ENCODE results near the gene PTPN14. TPM values are rescaled to one million over a fixed set of nuclear protein-coding genes. Genes with fewer than 3 reads are reported as not detected.

PTPN14 gene
- total RNA-seq, 2 donors from 2014 or later, result 0.05 to 0.14 TPM

DNA sequence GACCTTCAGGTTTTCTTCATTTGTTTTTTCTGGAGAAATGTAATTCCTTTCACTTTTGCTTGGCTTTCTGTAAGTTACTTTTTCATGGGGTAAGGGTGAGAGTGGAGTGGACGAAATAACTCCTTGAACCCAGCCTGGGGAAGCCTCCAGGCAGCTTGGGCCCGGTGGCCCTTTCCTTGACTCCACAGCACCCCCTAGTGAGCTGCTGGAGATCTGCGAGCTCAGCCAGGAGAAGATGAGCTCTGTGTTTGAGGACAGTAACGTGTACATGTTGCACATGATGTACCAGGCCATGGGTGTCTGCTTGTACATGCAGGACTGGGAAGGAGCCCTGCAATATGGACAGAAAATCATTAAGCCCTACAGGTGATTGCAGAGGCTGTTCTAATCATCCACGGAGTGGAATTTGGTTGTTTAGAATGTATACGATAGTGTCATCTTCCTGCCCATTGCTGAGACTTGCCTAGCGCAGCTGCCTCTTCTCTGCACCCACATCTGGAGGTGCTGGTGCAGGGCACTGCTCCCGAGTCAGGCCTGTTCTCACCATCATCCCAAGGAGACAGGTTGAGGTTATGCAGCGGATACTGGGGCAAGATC is 219.5 kb downstream of the PTPN14 start:
- DNase-seq (ENCODE audit: low spot score) (no peak), ATAC-seq (peak; percentile 53 to 55)
- no peaks in the 10 kb centered on the region for H3K9me3 Mint-ChIP-seq
- no peak overlapping the region for H3K4me3 Mint-ChIP-seq
- H3K27me3 Mint-ChIP-seq, result no peaks in the 10 kb centered on the region
- H3K4me1 Mint-ChIP-seq (ENCODE audit: low read depth in 2 of 2), result peaks cover 4 to 9% of the 10 kb centered on the region in 2 donors
- no peak overlapping the region for H3K27ac Mint-ChIP-seq
- no peaks in the 10 kb centered on the region for H3K36me3 Mint-ChIP-seq

DNA sequence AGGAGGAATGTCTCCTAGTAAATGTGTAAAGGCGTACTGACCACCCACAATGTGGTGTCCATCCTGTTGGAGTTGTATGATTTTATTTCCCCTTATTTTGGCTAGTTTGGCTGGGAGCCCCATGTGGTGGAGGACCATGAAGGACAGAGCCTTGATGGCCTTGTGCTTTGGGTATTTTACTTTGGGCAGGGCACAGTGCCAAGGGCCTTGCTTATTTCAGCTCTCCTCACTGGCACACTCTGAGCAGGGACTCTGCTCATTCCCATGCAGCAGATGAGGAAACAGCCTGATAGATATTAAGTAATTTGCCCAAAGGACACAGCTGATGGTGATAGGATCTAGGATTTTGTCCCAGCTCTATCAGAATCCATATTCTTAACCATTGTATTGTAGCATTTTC is 220.2 kb downstream of the PTPN14 start:
- ATAC-seq (no peak), DNase-seq (ENCODE audit: low spot score) (no peak)
- Mint-ChIP-seq H3K36me3 (no peaks in the 10 kb centered on the region), H3K27ac (no peak overlapping the region), H3K9me3 (no peaks in the 10 kb centered on the region), H3K4me1 (ENCODE audit: low read depth in 2 of 2) (peaks cover 4 to 9% of the 10 kb centered on the region in 2 donors), H3K27me3 (no peaks in the 10 kb centered on the region), H3K4me3 (no peak overlapping the region)

DNA sequence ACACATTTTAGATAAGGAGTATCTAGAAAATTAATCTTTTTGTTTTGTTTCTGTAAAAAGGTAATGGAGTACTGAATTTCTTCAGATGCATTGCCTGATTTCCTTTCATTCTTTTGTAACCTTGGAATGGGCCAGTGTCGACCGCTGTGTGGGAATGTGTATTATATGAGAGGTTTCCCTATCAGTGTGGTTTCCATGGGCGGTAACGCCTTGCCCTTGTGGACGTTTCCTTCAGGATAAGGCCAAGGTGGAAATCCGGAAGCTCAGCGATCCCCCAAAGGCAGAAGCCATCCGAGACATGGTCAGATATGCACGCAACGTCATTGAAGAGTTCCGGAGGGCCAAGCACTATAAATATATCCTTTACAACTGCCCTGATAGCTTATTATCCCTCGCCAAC is 220.7 kb downstream of the PTPN14 start:
- ATAC-seq, result no peak
- no peak for DNase-seq (ENCODE audit: low spot score)
- H3K27ac Mint-ChIP-seq, result no peak overlapping the region
- H3K4me3 Mint-ChIP-seq, result no peak overlapping the region
- peaks cover 4 to 9% of the 10 kb centered on the region in 2 donors for H3K4me1 Mint-ChIP-seq (ENCODE audit: low read depth in 2 of 2)
- H3K9me3 Mint-ChIP-seq, result no peaks in the 10 kb centered on the region
- H3K27me3 Mint-ChIP-seq, result no peaks in the 10 kb centered on the region
- H3K36me3 Mint-ChIP-seq, result no peaks in the 10 kb centered on the region

DNA sequence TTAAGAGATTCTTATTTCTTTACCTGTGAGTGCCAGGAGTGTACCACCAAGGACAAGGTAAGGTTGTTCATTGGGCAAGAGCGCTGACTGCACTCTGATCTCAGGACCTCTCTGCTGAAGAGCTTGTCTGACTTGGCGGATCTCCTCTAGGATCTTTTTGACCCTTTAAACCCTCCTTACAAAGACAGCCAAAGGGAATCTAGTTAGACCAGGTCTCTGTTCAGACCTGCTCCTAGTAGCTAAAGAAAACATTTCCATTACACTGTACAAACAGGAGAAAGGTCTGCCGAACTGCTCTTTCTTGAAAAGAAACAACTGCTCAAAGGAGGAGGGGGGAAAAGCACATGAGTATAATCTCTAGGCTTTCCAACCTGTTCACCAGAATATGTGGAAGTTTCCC is 221.2 kb downstream of the PTPN14 start:
- Mint-ChIP-seq H3K36me3 (no peaks in the 10 kb centered on the region), H3K4me3 (no peak overlapping the region), H3K27ac (no peak overlapping the region), H3K4me1 (ENCODE audit: low read depth in 2 of 2) (peaks cover 4 to 9% of the 10 kb centered on the region in 2 donors), H3K9me3 (no peaks in the 10 kb centered on the region), H3K27me3 (no peaks in the 10 kb centered on the region)
- no peak for ATAC-seq
- no peak for DNase-seq (ENCODE audit: low spot score)

DNA sequence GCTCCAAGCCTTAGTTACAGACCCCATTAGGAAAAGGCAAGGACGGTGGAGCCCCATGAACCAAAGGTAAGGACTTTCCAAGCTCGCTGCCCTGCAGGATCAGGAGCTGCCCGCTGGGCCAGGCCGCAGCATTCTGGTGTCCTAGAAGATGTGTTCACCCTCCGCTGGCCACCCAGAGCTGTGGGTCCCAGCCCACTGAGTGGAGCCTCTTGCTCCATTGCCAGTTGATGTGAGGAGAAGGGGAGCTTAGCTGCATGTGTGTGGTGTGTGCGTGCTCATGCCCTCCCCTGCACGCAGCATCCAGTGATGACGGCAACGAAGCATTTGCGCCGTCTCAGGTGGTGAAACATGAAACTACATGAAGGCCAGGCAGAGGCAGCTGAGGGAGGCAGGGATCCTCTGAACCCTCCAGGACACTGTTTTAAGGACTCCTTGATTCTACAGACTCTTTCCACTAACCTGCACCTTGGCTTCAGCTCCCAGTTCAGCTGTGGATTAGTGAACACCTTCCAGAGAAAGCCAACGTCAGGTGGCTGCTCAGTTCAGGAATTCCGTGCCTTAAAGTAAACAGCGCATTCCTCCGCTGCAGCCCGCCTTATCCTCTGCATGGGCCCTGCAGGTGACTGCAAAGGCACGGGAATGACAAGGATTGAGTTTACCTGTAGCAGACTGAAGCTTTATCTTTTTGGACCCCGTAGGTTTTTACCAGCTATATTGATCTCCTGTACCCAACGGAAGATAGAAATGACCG is 221.8 kb downstream of the PTPN14 start:
- H3K9me3 Mint-ChIP-seq, result no peaks in the 10 kb centered on the region

DNA sequence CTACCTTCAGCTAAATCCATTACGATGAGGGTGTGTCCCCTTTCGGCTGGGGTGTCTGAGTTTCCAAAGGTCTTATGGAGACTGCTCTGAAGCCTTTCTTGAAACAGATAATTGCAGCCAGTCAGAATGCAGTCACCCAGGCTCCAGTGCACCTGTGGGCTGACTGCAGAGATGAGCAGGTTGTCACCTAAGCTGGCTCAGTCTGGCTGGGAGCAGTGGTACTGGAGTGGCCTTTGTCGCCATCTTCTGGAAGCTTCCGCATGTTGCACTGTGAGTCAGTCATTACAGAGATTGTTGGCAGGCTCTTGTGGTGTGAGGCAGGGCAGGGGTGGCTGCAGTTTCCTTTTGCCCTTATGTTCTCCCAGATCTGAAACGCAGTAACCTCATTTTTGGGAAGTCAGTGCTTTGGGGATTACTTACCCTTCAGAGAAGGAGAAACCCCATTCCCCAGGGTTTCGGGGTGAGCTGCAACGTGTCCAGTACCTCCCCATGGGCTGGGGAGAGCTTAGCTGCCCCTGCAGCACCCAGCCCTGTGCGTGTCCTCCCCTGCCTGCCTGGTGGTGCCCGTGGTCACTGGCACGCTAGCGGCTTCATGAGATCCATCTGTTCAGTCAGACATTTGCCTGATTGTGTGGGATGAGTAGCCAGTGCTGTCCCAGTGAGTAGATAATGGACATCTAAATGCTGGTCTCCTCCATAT is 222.5 kb downstream of the PTPN14 start:
- H3K9me3 Mint-ChIP-seq, result no peaks in the 10 kb centered on the region
- H3K4me1 Mint-ChIP-seq (ENCODE audit: low read depth in 2 of 2), result peaks cover 4 to 9% of the 10 kb centered on the region in 2 donors
- H3K36me3 Mint-ChIP-seq, result no peaks in the 10 kb centered on the region
- H3K4me3 Mint-ChIP-seq, result no peak overlapping the region
- H3K27me3 Mint-ChIP-seq, result no peaks in the 10 kb centered on the region
- ATAC-seq (peak; percentile 82 to 90), DNase-seq (ENCODE audit: low spot score) (peak; percentile 76)
- no peak overlapping the region for H3K27ac Mint-ChIP-seq

More for the DNA sequence above, 221.8 kb downstream of the PTPN14 start:
- Mint-ChIP-seq H3K27me3 (no peaks in the 10 kb centered on the region), H3K27ac (no peak overlapping the region), H3K4me1 (ENCODE audit: low read depth in 2 of 2) (peaks cover 4 to 9% of the 10 kb centered on the region in 2 donors), H3K4me3 (no peak overlapping the region), H3K36me3 (no peaks in the 10 kb centered on the region)
- ATAC-seq (no peak), DNase-seq (ENCODE audit: low spot score) (no peak)

DNA sequence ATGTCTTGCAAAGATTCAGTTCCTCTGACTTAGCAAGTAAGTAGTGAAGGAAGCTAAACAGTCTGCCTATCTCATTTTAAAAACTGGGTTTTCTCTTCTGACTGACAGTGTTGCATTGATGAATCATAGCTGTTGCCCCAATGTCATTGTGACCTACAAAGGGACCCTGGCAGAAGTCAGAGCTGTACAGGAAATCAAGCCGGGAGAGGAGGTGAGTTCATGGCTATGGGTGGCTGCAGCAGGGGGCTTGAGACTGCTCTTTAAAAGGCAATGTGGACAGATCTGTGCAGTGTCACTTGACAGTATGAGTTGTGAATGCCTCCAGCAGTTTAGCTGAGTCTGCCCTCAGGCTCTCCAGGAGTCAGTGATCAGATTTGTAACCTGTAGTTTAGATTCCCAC is 223.9 kb downstream of the PTPN14 start:
- Mint-ChIP-seq H3K9me3 (no peaks in the 10 kb centered on the region), H3K36me3 (no peaks in the 10 kb centered on the region), H3K27ac (no peak overlapping the region), H3K4me3 (no peak overlapping the region), H3K27me3 (no peaks in the 10 kb centered on the region), H3K4me1 (ENCODE audit: low read depth in 2 of 2) (peaks cover 4 to 9% of the 10 kb centered on the region in 2 donors)
- no peak for DNase-seq (ENCODE audit: low spot score)
- no peak for ATAC-seq

DNA sequence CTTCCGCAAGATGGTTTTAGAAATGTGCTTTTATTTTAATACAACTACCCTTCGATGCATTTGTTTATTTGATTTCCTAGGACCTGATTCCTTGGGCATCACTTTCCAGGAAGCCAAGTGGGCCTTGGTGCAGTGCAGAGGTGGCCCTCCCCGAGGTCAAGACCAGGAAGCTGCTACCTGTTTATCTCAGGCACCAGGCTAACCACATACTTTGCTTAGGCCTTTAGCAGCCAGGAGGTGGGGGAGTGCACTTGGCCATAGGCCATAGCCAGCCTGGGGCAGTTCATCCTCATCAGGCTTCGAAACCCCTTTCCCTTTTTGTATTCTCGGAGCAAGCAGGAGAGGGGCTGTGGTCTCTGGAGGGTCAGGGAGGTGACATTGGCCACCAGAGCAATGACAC is 225.0 kb downstream of the PTPN14 start:
- DNase-seq (ENCODE audit: low spot score), result no peak
- peaks cover 0 to 9% of the 10 kb centered on the region in 2 donors for H3K4me1 Mint-ChIP-seq (ENCODE audit: low read depth in 2 of 2)

DNA sequence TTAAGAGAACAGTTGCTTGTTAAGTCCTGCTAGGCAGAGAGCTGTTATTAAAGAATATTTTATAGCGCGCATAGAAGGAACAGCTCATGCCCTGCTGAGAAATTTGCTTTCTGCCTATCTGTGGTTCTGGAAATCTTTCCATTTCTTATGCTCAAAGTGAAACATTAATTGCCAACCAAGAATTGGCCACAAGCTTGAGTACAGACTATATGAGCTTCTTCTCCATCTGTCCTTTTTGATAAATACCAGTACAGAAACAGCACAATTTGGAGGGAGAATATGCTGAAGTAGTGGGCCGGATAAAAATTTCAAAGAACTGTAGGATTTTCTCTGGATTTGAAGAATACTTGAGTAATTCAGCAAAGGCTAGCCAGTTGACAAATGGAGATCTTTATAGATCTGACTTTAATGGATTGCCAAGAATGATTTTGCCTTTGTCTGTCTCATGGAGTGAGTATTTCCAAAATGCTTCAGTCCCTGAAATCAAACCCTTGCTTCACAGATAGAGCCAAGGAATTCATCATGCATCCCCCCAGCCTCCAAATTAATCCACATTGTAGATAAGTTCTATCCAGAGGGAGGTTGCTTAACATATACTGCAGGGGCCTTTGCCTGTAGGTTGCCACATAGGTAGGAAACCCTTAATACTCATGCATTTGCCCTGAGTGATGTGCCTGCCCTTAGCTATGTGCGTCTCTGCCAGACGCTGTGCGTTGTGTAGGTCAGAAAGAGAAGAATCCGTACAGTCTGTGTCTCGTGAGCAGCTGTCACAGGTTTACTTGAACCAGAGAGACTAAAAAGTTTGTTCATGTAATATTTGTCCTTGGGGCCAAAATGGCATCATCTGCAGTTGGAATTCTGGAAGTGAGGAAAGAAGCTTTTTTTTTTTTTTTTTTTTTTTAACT is 226.3 kb downstream of the PTPN14 start:
- DNase-seq (ENCODE audit: low spot score) (no peak), ATAC-seq (no peak)
- no peaks in the 10 kb centered on the region for H3K9me3 Mint-ChIP-seq
- peaks cover 0 to 9% of the 10 kb centered on the region in 2 donors for H3K4me1 Mint-ChIP-seq (ENCODE audit: low read depth in 2 of 2)
- no peak overlapping the region for H3K4me3 Mint-ChIP-seq
- H3K27me3 Mint-ChIP-seq, result no peaks in the 10 kb centered on the region
- H3K27ac Mint-ChIP-seq, result no peak overlapping the region
- no peaks in the 10 kb centered on the region for H3K36me3 Mint-ChIP-seq

More for the DNA sequence above, 225.0 kb downstream of the PTPN14 start:
- no peak overlapping the region for H3K4me3 Mint-ChIP-seq
- no peaks in the 10 kb centered on the region for H3K9me3 Mint-ChIP-seq
- H3K27me3 Mint-ChIP-seq, result no peaks in the 10 kb centered on the region
- no peak for ATAC-seq
- H3K27ac Mint-ChIP-seq, result no peak overlapping the region
- H3K36me3 Mint-ChIP-seq, result no peaks in the 10 kb centered on the region

DNA sequence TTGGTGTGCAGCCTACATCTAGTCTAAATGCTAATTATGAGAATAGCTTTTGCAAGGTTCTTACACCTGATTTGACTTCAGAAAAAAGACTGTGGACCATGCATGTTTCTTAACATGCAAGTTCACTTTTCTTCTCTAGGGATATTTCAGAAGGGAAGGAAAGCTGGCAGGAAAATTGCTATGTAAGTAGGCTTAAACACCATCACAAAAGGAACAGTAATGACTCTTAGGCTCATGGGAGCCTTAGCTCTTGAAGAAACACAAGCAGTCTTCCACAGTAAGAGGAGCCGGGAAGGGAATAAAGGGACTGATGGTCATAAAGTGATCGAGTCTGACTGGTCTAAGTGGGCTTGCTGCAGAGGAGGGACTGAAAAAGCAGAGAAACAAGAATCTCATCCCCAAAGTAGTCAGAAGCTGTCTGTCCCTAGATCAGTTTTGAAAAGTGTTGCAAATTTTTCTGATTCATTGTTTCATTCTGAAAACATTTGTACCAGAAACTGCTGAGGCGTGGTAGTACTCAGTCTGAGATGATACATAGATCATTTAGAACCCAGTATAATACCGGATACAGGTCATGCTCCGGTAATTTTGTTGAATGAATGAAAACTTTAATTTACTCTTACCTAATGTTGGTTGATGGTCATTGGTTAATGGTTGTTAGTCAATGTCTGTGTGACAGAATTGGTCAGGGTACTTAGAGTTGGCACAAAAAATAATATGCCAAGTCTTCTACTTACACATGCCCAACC is 229.5 kb downstream of the PTPN14 start:
- H3K36me3 Mint-ChIP-seq, result peaks cover 16% of the 10 kb centered on the region
- H3K4me3 Mint-ChIP-seq, result no peak overlapping the region
- H3K27me3 Mint-ChIP-seq, result no peaks in the 10 kb centered on the region
- no peak overlapping the region for H3K27ac Mint-ChIP-seq
- H3K4me1 Mint-ChIP-seq (ENCODE audit: low read depth in 2 of 2), result peaks cover 0 to 4% of the 10 kb centered on the region in 2 donors
- H3K9me3 Mint-ChIP-seq, result no peaks in the 10 kb centered on the region
- peak in 1 of 2 donors; percentile 62 for ATAC-seq
- no peak for DNase-seq (ENCODE audit: low spot score)

DNA sequence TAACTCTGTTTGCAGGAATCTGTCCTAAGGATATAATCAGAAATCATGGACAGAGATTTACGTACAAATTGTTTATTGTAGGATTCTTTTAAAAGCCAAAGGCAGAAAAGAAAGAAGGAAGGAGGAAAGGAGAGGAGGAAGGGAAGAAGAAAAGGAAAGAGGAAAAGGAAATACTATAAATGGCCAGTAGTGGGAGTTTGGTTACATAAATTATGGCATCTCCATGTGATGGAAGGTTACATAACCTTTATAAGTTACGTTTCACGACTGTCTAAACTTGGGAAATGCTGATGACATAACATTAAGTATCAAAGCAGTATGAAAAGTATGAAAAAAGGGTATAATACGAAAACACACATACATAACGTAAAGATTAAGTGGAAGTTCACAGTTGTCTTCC is 231.5 kb downstream of the PTPN14 start:
- Mint-ChIP-seq H3K9me3 (no peaks in the 10 kb centered on the region), H3K4me1 (ENCODE audit: low read depth in 2 of 2) (peaks cover 0 to 4% of the 10 kb centered on the region in 2 donors), H3K36me3 (peaks cover 22% of the 10 kb centered on the region), H3K27ac (no peak overlapping the region), H3K27me3 (no peaks in the 10 kb centered on the region), H3K4me3 (no peak overlapping the region)
- no peak for ATAC-seq
- DNase-seq (ENCODE audit: low spot score), result no peak

DNA sequence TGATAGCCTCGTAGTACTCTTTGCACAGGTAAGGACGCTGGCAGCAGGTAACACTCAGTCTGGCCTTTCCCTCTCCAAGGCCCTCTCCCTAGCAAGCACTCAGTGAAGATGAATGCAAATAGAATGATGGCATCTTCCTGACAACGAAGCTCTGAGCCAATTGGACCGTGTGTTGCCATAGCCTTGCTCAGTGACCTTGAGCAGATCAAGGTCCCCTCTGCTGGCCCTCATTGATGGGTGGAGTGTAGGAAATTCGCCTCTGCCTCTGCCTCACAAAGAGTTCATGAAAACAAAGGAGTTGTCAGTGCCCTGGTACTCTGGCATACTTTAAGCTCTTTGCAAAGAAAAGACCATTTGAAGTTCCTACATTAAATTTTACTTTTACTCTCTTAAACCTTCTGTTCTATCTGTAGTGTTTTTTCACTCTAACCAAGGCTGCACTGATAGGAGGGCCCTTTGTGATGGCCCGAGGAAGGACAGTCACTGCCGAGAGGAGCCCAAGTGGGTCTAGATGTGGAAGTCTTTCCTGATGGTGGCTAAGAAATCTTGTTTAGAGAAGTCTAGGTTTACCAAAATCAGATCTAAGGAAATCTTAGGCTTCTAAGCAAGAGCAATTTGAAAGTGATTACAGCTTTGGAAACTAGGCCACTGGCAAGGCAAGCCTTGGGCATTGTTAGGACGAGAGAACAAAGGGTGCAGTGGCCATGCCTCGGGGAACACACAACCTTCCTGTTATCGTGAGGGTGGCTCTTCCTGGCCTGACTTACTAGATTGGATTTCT is 232.3 kb downstream of the PTPN14 start:
- no peak for DNase-seq (ENCODE audit: low spot score)
- Mint-ChIP-seq H3K4me3 (no peak overlapping the region), H3K27ac (no peak overlapping the region), H3K36me3 (peaks cover 23% of the 10 kb centered on the region), H3K27me3 (no peaks in the 10 kb centered on the region), H3K4me1 (ENCODE audit: low read depth in 2 of 2) (peaks cover 0 to 4% of the 10 kb centered on the region in 2 donors), H3K9me3 (no peaks in the 10 kb centered on the region)
- no peak for ATAC-seq

Measured in natural killer cell treated with Interleukin-12 subunit alpha and Interleukin-12 subunit beta and Interleukin-15 and Interleukin-18, amount 100 ng/mL, for 72 hours (primary cell).